Endometrium (tissue), 2 donors: ENCODE data around the gene SAFB2.
"Not testable (repeated sequence)": the region's sequence is repeated elsewhere in the genome, so short reads cannot be mapped to it uniquely, and the experiment has no call there.

Experiments
- FAIRE-seq: peaks from 2 replicates; lab custom pipeline; 2012; peaks lifted over from hg19 to GRCh38; lab: Jason Lieb, UNC
- donor health status: control.
- donor health status: control.

Gene SAFB2

GRCh38 chr19:5632657-5633056 lies 10.1 kb upstream of the SAFB2 start:
- FAIRE-seq = peak; percentile 91

GRCh38 chr19:5632241-5632612 lies 9.7 kb upstream of the SAFB2 start:
- no peak for FAIRE-seq

- FAIRE-seq = no peak
Measured at GRCh38 chr19:5631567-5632240, 9.1 kb upstream of the SAFB2 start.

GRCh38 chr19:5628919-5629481 lies 6.4 kb upstream of the SAFB2 start:
- FAIRE-seq = no peak

- no peak for FAIRE-seq
Measured at GRCh38 chr19:5628461-5628860, 5.9 kb upstream of the SAFB2 start.

GRCh38 chr19:5627395-5627904 lies 4.9 kb upstream of the SAFB2 start:
- no peak for FAIRE-seq

GRCh38 chr19:5625641-5626040 lies 3.1 kb upstream of the SAFB2 start:
- FAIRE-seq = no peak

GRCh38 chr19:5624741-5625278 lies 2.2 kb upstream of the SAFB2 start:
- FAIRE-seq = no peak

- FAIRE-seq = no peak
Measured at GRCh38 chr19:5624018-5624663, 1.6 kb upstream of the SAFB2 start.

GRCh38 chr19:5623397-5624017 lies 931 bp upstream of the SAFB2 start:
- FAIRE-seq = no peak

- FAIRE-seq = no peak
Measured at GRCh38 chr19:5621945-5622464, 571 bp downstream of the SAFB2 start.

- FAIRE-seq = no peak
Measured at GRCh38 chr19:5621311-5621944, 1.1 kb downstream of the SAFB2 start.

GRCh38 chr19:5619946-5620345 lies 2.6 kb downstream of the SAFB2 start:
- no peak for FAIRE-seq

- FAIRE-seq = no peak
Measured at GRCh38 chr19:5618591-5618990, 4.0 kb downstream of the SAFB2 start.

- no peak for FAIRE-seq
Measured at GRCh38 chr19:5617080-5617479, 5.5 kb downstream of the SAFB2 start.

- FAIRE-seq = no peak
Measured at GRCh38 chr19:5615756-5616327, 6.7 kb downstream of the SAFB2 start.

GRCh38 chr19:5612891-5613865 lies 9.4 kb downstream of the SAFB2 start:
- FAIRE-seq = no peak

GRCh38 chr19:5609881-5610448 lies 12.6 kb downstream of the SAFB2 start:
- FAIRE-seq = no peak

GRCh38 chr19:5608766-5609165 lies 13.8 kb downstream of the SAFB2 start:
- FAIRE-seq = not testable (repeated sequence)

- no peak for FAIRE-seq
Measured at GRCh38 chr19:5608291-5608690, 14.3 kb downstream of the SAFB2 start.
